ENCODE data around the gene ZBED6.

The ZBED6 gene

GRCh38 chr1:203840208-203840808 lies 44.9 kb downstream of the ZBED6 start:
- no peak for TF ChIP-seq SIN3A (IDR thresholded peaks at IDR 0.05; ENCODE audit: borderline replicate concordance, insufficient read depth, low read length)

- TF ChIP-seq POLR2AphosphoS5 (IDR thresholded peaks at IDR 0.05; ENCODE audit: low read depth, low read length) (no peak), FOXP2 (optimal IDR thresholded peaks at IDR 0.05; ENCODE audit: borderline replicate concordance, extremely low read depth, extremely low read length, insufficient read depth) (no peak), REST (IDR thresholded peaks at IDR 0.05; ENCODE audit: insufficient read depth in 1 of 2, low read depth in 2 of 2, low read length in 2 of 2) (no peak), TAF1 (IDR thresholded peaks at IDR 0.05; ENCODE audit: borderline replicate concordance, insufficient read depth, low read length) (no peak), SIN3A (IDR thresholded peaks at IDR 0.05; ENCODE audit: borderline replicate concordance, insufficient read depth, low read length) (no peak)
These were observed 47.1 kb downstream of the ZBED6 start for GRCh38 chr1:203842559-203842876.

- TF ChIP-seq FOXP2 (optimal IDR thresholded peaks at IDR 0.05; ENCODE audit: borderline replicate concordance, extremely low read depth, extremely low read length, insufficient read depth) (no peak), REST (IDR thresholded peaks at IDR 0.05; ENCODE audit: insufficient read depth in 1 of 2, low read depth in 2 of 2, low read length in 2 of 2) (no peak), TAF1 (IDR thresholded peaks at IDR 0.05; ENCODE audit: borderline replicate concordance, insufficient read depth, low read length) (no peak), POLR2AphosphoS5 (IDR thresholded peaks at IDR 0.05; ENCODE audit: low read depth, low read length) (no peak), SIN3A (IDR thresholded peaks at IDR 0.05; ENCODE audit: borderline replicate concordance, insufficient read depth, low read length) (no peak)
These were observed 48.0 kb downstream of the ZBED6 start for GRCh38 chr1:203843435-203843834.

All from PFSK-1 (cell line).